ENCODE results near the gene NAP1L4.

NAP1L4 gene

DNA sequence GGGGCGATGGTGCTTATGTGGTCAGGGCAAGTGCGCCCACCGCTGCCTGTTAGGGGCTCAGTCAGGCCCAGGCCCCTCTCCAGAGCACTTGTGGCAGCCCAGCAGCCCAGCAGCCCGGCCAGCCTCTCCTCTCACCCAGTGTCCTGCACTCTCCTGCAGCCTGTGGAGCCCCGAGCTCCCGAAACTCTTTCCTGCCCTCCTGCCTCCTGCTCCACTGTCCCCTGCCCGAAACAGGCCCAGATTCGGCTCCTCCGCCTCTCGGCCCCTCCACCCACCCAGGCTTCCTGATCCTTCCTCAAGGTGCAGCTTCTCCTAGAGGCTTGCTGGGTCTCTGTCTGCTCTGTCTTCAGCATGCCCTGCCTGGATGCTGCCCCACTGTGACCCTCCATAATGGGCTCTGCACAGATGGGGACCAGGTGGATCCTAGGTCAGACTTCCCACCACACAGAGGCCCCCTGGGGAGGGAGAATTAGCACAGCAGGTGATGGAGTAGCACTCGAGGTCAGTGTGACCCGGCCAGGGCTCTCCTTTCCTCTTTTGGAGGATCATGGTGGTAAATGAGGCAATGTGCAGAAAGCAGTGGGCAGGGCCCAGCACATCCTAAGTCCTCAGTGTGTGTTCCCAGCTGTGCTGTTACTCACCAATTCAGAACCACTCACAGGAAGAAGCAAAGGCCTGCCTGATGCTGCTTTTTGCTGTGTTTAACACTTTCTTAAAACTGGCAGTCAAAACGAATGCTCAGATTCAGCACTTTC, 18.6 kb upstream of the NAP1L4 start:
- no peak for DNase-seq (ENCODE audit: low read depth, low spot score)

DNA sequence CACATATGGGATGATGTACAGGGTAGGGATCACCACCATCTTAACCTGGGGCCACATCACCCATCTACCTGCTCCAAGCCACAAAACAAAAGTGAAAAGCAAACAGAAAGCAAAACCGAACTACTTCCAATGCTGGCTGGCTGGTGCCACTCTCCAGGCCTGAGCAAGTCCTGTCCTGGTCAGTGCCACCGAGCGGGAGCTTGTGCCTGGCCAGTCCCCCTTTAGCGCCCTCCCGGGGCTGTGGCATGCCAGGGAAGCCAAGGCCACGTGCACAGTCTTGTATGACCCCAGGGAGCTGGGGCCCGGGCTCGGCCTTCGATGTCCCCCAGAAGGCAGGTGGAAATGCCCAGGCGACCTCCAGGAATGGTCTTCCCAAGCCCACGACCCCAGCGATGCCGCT, 17.9 kb upstream of the NAP1L4 start:
- no peak for DNase-seq (ENCODE audit: low read depth, low spot score)

DNA sequence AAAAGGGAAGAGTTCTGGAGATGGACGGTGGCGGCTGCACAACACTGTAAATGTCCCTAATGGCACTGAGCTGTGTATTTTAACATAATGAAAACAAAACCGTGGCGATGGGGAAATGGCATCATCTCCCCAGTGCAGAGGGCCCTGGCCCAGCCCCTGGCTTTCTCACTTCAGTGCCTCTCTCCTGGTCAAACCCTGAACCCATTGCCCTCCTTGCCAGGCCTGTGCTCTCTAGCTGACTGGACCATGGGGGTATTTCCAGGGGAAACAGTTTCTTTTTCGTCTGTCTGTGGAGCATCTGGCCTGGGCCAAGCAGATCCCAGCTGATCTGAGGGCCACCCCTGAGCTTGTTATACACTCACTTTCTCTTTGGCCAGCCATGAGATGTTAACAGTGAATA, 17.4 kb upstream of the NAP1L4 start:
- no peak for DNase-seq (ENCODE audit: low read depth, low spot score)

DNA sequence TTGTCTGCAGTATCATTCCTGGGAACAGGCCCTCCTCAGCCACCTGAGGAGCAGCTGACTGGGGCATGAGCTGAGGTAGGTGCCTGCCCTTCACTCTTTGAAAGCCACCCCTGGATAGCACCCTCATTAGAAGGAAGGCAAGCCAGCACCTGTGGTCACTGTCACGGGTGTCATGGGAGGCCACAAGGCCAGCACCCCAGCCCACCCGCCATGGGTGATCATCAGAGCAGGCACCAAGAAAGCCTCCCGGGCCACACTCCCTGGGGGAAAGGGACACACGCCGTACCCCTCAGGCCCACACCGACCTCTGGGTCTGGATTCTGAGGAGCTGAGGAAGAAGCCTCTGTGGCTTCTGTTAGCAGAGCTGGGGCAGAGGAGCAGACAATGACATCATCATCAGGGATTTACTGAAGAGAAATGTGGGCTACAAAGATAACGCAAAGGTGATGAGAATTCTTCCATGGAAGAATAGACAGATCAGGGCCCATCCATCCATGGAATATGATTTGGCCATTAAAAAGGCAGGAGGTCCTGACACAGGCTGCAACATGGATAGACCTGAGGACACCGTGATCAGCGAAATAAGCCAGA, 16.7 kb upstream of the NAP1L4 start:
- no peak for DNase-seq (ENCODE audit: low read depth, low spot score)

DNA sequence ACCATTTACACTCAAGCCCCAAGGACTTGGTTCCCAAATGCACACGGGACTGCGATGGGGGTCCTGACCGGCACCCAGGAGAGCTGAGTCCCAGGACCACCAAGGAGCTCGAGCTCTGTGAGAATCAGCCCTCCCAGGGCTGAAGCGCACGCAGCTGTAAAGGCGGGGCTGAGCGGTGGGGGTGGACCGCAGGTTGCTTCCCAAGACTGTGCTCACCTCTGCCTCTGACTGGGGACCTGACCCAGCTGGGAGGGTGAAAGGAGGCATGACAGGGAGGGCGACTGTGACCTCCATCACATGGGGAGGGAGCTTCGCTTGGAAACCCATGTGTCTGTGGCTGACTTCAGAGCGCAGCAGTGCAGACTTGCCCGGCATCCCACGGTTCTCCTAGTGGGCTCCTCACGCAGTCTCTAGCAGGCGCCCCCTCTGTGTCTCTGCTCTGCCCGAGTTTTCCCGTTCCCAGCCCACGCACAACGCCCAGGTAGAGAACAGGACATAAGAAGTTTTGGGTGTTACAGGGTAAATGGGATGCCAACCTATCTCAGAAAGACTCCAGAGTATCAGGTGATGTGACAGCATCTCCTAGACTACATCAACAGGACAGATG, 15.4 kb upstream of the NAP1L4 start:
- no peak for DNase-seq (ENCODE audit: low read depth, low spot score)

DNA sequence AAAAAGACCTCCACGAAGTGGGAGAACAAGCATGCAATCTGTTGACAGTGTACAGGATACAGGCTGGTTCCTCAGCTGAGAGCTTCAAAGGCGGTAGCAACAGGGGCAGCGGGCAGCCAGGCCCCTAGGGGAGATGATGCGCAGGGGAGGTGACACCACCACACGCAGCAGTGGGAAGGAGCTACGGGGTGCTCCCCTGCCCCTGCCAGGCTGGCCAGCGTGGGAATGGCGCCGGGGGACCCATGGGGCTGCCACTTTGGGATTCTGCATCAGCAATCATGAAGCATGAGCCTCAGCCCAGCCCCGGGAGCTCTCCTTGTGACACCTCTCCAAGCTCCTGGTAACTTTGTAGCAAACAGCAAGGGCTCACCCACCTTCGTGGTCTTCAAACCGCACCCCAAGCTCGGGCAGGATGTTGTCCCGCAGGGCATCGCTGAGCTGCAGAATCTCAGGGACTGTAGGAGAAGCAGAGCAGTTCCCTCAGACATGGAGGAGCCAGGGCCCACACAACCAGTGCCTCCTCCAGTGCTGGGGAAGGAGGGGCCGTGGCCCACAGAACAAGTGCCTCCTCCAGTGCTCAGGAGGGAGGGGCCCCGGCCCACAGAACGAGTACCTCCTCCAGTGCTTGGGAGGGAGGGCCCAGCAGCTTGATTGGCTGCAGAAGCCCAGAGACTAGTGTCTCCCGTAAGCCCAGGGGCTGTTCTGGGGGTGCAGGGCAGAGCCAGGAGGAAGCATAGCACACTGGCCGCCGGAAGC, 14.6 kb upstream of the NAP1L4 start:
- DNase-seq (ENCODE audit: low read depth, low spot score), result no peak

DNA sequence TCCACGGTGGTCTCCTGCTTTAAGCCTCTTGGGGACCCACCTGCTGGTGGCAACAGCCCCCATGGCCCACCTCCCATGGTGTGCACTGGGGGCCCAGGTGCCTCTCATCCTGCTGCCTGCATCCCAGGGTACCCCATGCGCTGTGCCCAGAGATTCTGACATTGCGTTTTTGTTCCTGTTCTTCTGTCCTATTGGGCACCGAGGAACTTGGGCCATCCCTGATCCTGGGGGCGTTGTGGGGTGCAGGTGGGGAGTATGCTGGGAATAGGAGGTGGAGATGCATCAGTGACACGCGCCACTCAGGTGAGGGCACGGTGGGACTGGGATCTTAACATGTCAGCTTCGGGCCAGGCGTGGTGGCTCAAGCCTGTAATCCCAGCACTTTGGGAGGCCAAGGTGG, 12.4 kb upstream of the NAP1L4 start:
- DNase-seq (ENCODE audit: low read depth, low spot score), result no peak

DNA sequence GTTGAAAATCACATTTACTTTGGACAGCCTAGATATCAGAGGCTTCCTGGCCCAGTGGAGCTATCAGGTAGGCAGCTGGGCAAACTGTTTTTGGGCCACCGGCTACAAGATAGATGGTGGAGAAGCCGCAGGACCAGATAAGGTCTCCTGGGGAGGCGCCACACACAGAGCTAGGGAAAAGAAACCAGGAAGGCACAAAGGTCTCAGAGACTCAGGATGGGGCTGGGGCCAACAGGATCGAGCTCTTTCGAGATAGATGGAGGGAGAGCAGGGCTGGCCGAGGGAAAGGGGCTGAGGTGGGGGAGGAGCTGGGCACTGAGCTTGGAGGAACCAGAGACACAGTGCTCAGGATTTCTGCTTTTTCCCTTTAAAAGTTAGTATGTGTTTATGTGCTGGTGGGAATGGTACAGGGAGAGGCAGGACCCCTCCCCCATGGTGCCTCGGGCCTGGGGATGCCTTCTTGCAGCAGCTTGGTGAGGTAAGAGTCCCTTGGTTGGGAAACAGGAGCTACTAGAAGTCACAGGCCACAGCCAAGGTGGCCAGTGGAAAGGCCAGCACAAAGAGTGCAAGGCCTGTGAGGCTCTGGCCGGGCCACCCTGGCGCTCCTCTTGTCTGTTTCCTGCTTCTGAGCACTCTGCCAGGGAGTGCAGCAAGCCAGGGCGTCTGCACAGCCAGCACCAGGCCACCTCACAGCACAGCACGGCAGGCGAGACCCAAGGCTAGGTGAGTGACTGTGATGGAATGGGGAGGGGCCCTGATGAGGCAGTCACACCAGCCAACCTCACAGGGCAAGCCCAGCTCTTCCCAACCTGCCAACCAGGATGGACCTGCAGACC, 11.5 kb upstream of the NAP1L4 start:
- no peak for DNase-seq (ENCODE audit: low read depth, low spot score)

DNA sequence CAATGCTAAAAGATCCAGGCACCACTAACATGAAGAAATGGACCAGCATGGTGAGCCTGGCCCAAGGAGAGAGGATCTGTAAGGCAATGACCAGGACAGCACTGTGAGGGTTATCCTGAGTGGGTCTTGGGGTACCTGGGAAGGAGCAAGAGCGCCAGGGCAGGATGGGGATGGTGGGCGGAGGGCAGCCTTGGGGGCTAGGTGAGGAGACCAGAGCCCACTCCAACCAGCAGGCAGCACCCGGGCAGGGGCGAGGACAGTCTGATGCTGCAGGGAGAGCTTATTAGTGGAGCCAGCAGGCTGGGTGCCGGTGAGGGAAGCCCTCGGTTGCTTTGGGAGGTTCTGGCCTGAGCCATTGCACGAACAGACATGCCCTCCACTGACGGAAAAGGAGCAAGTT, 10.7 kb upstream of the NAP1L4 start:
- no peak for DNase-seq (ENCODE audit: low read depth, low spot score)

DNA sequence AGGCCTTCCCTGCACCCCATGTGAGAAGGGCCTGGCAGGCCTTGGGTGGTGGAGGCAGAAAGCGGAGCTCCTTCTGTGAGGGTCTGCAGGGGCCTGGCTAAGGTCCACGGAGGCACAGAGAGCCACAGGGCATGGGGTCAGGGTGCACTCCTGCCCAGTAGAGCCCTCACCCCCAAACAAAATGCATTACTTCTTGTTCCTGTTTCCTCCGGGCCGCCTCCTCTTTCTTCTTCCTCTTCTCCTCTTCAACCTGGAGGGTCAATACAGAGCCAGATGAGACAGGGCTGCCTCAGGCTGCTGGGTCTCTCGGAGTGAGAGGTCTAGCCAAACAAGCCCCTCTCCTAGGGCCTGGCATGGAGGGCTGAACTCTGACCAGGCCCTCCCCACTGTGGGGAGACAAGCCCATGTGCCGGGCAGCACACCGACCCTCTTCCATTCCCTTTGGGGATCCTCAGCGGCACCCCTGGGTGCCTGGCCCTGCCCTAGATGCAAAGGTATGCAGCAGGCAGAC, 10.3 kb upstream of the NAP1L4 start:
- DNase-seq (ENCODE audit: low read depth, low spot score), result no peak

DNA sequence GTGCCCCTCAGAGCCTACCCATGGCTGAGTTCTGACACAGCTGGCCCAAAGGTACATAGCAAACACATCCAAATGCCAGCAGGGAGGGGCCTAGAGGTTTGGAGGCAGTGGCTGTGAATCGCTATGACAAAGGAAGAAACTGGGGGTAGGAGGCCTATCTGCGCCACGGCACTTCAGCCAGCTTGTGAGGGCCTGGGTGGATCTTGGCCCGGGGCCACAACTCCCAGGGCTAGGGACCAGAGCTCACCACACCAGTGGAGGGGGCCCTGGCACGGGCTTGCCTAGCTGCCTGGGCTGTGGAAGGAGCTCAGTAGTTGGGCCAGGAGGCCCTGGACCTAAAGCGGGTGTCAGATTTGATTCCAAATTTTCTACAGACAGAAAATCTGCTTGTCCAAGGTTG, 9.4 kb upstream of the NAP1L4 start:
- no peak for DNase-seq (ENCODE audit: low read depth, low spot score)

DNA sequence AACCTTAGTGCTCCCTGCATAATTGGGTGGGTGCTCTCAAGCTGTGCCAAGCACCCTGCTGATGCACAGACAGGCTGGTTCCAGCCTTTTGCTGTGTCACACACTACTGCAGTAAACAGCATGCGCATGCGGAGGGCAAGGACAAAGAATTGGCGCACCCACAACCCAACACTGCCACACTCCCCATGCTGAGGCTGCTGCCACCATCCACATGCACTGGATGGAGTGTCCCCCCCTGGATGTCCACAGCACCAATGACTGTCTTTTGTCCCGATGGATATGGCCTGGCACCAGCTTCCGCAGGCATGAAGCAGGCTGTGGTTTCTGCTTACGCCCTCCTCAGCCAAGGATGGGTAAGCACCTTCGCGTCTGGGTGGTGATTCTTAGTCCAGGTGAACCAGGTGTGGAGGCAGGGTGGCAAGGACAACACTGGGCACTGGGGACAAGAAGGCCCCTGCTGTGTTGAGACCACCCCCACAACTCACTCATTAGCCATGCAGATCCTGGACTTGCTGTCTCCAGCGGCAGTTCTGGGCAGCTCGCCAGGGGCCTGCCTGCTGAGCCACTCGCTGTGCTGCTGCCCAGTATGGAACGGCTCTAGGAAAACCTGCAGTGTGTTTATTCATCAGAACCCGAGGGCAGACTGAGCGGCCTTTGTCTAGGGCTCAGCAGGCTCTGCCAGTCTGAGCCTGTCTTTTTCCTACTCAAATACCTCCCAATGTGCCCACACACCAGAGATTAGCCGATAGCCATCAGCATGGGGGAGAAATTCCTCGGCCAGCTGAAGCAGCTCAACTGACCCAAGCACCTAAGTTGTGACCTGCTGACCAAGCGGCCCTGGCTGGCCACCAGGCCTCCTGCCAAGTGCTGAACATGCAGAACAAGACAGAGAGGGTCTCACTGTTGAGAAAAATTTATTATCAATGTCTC, 8.2 kb upstream of the NAP1L4 start:
- DNase-seq (ENCODE audit: low read depth, low spot score), result no peak

DNA sequence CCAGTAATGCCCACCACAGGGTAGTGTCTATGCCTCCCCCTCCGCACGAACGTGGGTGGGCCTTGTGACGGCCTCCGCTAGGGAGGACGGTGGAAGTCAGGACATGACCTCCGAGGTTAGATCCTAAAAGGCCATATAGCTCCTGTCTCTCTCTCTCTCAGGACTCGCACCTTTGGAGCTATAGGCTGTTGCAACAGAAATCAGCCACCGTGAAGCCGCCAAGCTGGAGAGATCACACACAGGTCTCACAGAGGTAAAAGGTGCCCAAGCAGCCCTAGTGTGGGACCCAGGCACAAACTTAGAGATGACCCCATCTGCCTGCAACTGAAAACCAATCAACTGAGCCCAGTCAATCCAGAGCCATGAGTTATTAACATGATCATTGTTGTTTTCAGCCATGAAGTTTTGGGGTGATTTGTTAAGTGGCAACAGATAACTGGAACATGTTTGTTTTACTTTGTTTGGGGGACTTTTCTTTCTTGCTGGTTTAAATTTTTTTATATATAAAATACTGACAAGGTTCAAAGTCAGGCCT, 7.4 kb upstream of the NAP1L4 start:
- no peak for DNase-seq (ENCODE audit: low read depth, low spot score)

DNA sequence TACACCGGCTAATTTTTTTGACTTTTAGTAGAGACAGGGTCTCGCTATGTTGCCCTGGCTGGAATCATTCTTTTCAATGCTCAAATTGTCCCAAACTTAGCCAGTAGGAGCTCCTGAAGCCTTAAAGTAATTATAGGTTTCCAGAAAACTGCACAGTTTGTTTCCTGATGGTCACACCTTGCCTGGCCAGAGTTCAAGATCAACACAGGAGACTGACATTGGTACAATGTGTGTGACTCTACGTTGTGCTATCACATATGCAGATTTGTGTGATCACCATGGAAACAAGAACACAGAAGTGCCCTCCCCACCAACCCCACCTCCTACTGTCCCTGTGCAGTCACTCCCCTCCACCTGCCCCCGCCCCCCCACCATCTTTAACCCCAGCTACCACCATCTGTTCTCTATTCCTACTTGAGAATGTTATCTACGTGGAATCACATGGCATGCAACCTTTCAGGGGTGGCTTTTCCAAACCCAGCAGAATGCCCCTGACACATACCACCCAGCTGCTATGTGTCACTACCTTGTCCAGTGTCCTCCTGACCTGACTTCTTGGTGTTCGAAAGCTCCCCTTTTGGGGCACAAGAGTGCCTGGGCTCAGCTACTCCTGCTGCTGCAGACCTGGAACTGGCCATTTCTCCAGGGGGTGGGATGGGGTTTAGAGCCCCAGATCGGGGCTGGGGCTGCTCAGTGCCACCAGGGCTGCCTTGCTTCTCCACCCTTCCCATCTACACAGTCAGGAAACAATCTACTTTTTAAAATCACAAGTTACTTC, 6.1 kb upstream of the NAP1L4 start:
- DNase-seq (ENCODE audit: low read depth, low spot score), result no peak

DNA sequence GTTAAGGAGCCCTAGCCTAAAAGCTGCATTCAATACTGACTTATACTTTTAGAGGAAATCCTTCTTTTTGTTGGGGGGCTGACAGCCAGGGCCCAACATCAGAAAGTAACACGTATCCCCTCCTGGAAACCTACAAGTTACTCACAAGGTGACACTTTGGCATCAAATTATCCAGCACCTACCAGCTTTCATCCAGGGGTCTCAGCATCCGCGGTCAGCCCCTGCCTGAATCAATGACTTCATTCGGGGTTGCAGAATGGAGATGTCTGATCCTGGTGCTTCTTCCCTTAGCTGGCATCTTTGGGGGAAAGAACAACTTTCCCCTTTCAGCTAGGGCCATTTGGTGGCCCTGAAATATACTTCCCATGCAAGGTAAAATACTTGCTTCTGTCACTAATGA, 5.3 kb upstream of the NAP1L4 start:
- no peak for DNase-seq (ENCODE audit: low read depth, low spot score)

DNA sequence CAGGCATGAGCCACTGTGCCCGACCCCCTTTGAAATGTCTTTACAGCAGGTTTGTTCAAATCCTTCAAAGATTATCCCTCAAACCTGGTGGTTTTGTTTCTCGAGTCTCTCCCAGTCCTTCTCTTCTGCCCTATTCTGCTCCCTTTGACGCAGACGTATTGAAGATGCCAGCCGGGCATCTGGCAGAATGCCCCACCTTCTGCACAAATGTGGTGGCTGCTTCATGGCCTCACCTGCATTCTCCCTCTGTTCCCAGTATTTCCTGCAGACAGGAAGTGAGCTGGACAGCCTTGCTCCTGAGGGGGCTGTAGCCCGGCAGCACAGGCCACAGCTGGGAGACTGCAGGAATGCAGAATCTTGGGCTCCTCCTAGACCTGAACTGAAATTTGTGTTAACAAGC, 4.8 kb upstream of the NAP1L4 start:
- no peak for DNase-seq (ENCODE audit: low read depth, low spot score)

DNA sequence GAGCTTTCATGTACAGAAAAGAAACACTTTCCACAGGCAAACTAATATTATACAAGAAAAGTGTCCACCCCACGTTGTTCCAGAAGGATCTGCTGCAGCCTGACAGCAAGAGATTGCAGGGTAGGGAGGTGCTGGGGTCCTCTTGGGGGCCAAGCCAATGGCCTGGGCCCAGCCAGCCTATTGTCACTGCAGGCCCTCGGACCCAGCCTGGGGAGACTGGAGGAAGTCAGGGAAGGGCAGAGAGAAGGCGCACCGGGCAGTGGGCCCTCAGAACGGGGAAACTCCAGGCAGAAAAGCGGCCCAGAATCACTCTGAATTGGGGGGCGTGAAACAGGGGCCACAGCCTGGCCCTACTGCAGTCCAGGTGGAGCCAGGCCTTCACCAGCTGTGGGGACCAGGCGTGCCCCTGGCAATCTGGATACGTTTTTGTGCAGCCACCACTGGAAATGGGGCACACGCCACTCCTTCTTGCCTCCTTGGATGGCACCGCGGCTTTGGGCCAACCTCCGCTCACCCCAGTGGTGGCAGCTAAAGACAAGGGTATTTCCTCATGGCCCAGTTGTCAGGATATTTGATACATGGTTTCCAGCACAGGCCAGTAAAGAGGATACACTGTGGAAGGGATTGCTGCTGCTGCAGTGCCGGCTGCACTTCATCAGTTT, 3.9 kb upstream of the NAP1L4 start:
- no peak for DNase-seq (ENCODE audit: low read depth, low spot score)

DNA sequence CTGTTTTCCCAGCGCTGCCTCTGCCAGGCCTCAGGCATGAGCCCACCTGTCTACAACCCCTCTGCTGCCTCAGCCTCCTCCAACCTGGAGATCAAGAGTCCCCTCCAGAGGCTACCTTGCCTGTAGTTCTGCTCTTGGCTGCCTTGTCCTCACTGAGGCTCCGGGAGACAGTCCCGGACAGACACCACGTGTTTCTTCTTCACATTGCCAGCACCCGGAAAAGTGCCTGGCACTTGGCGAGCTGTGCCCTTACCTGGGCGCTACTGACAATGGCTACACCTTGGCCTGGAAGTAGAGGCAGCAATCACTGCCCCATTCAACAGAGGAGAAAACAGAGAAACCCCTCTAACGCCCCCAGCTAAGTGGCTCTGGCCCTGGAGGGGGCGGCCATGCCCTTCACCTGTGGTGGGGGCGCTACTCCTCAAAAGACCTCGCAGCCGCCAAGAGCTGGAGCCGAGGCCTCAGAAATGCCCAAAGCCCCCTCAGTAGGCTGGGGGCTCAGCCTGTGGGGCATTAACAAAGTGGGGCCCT, 3.0 kb upstream of the NAP1L4 start:
- DNase-seq (ENCODE audit: low read depth, low spot score), result no peak

DNA sequence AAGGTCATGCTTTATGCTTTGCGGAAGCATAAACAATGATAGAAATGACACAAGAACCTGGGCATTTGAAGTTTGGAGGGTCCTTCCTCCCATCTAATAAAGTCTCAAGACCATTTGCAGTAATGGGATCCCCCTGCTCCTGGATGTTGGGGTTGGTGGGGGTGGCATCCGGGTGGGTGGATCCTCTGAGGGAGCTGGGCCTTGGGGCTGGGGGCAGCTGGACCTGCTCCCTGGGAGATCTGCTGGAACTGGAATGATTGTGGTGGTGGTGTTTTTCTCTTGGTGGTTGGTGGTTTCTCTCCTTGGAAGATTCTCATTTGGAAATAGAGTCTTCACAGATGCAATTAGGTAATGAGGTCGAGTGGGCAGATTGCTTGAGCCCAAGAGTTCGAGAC, 2.2 kb upstream of the NAP1L4 start:
- no peak for DNase-seq (ENCODE audit: low read depth, low spot score)

All from ELF-1 (cell line).